ENCODE data around the gene TRMT61A. TPM values are rescaled to one million over a fixed set of nuclear protein-coding genes. Genes with fewer than 3 reads are reported as not detected.

The TRMT61A gene
- total RNA-seq, 1 donor from 2014 or later: 4.7 TPM

GRCh38 chr14:103581954-103582703 lies 53.1 kb downstream of the TRMT61A start:
- Histone ChIP-seq H3K9ac (ENCODE audit: low read depth in 1 of 3, low read length in 3 of 3) (no peak overlapping the region), H3K4me3 (ENCODE audit: low read length in 3 of 3) (no peak overlapping the region), H3K27ac (ENCODE audit: low read depth, low read length) (no peak overlapping the region), H3K27me3 (ENCODE audit: control insufficient read depth in 3 of 3, insufficient read depth in 3 of 3, low read length in 3 of 3) (no peaks in the 10 kb centered on the region), H3K9me3 (ENCODE audit: control insufficient read depth in 3 of 3, low read length in 3 of 3) (no peaks in the 10 kb centered on the region), H3K4me1 (ENCODE audit: control insufficient read depth in 3 of 3, insufficient read depth in 3 of 3, low read length in 3 of 3) (peaks cover 0 to 3% (median 2%) of the 10 kb centered on the region in 3 donors), H3K36me3 (ENCODE audit: control insufficient read depth in 3 of 3, insufficient read depth in 3 of 3, low read length in 3 of 3) (peaks cover 9 to 21% (median 19%) of the 10 kb centered on the region in 3 donors)

- Histone ChIP-seq H3K36me3 (ENCODE audit: control insufficient read depth in 3 of 3, insufficient read depth in 3 of 3, low read length in 3 of 3) (peaks cover 3 to 13% (median 7%) of the 10 kb centered on the region in 3 donors), H3K27ac (ENCODE audit: low read depth, low read length) (no peak overlapping the region), H3K27me3 (ENCODE audit: control insufficient read depth in 3 of 3, insufficient read depth in 3 of 3, low read length in 3 of 3) (no peaks in the 10 kb centered on the region), H3K9ac (ENCODE audit: low read depth in 1 of 3, low read length in 3 of 3) (no peak overlapping the region), H3K4me1 (ENCODE audit: control insufficient read depth in 3 of 3, insufficient read depth in 3 of 3, low read length in 3 of 3) (no peaks in the 10 kb centered on the region), H3K9me3 (ENCODE audit: control insufficient read depth in 3 of 3, low read length in 3 of 3) (no peaks in the 10 kb centered on the region), H3K4me3 (ENCODE audit: low read length in 3 of 3) (no peak overlapping the region)
Observed at GRCh38 chr14:103584326-103584915, 55.4 kb downstream of the TRMT61A start.

Small RNA genes lying within 50 kb of the gene (small RNA-seq; reads per million reads assigned to genes)
- gene RNU4-68P (not detected), gene RNU7-160P (not detected)

Other genes starting within 250 kb of the TRMT61A start
- 84.5 TPM for gene EIF5, start 195.0 kb upstream of the TRMT61A start, total RNA-seq
- 59.5 TPM for gene MARK3, start 143.8 kb upstream of the TRMT61A start, total RNA-seq
- gene CKB, start 6.4 kb upstream of the TRMT61A start, total RNA-seq: 64.7 TPM
- 16.7 TPM for gene BAG5, start 33.5 kb downstream of the TRMT61A start, total RNA-seq
- gene COA8, start 33.8 kb downstream of the TRMT61A start, total RNA-seq: 28.2 TPM
- 103 TPM for gene KLC1, start 100.0 kb downstream of the TRMT61A start, total RNA-seq
- gene XRCC3, start 186.3 kb downstream of the TRMT61A start, total RNA-seq: 2.1 TPM
- gene ZFYVE21, start 186.6 kb downstream of the TRMT61A start, total RNA-seq: 31.3 TPM